Raji (cell line): ENCODE data around the gene ADGRD1.

ENCODE experiments used
- POLR2A ChIP-seq: IDR thresholded peaks from 2 replicates; pipeline ENCODE4 v1.6.1; 2011; ENCODE audit warnings: low read depth, low read length, control low read depth; ENCODE audit not compliant: insufficient read depth

The ADGRD1 gene

DNA sequence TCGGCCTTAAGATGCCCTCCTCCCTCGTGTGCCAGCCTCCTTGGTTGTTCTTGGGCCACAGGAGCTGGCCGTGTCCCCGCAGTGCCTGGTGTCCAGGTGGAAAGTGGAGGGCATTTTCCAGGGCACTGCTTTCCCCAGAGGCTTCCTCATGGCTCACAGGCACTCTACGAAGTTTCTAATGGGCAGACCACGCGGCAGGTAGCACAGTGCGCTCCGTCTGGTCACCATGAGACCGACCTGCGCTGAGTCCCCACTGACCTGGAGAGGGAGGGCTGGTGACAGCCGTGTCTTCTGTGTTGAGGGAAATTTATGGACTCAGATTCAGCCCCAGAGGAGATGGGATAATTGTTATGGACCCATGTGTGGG, 186.3 kb downstream of the ADGRD1 start:
- TF ChIP-seq POLR2A: no peak

DNA sequence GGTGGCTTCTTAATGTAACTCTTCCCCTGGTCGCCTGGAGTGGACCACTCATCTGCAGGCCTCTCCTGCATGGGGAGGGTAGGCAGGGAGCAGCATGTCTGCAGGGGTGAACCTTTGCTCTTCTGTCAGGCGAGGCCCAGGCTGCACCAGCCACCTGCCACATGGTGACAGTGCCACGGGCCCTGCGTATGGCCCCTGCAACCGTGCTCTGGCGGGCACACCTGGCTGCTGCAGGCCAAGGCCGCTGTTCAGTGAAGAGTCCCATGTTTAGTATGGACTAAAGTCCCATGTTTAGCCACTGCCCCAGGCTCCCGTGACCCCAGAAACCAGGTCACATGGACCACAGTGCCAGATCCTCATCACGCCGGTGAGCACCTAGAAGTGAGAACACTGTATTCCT, 187.0 kb downstream of the ADGRD1 start:
- TF ChIP-seq POLR2A: no peak

DNA sequence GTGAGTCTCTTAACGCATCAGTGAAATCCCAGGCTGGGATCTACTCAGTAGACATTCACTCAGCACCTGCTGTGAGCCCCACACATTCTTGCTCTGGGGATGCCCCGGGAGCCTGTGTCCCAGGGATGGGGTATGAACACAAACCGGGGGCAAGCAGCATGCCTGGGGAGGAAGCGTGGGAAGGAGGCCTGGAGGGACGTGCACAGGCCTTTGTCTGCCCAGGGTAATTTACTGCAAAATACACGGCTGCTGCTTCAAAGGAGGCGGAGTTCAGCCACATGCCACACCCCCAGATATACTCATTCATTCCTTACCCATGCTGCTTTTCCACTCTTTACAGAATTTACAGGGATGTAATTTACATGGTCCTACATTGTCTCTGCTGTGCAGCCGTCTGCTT, 187.8 kb downstream of the ADGRD1 start:
- no peak for TF ChIP-seq POLR2A

DNA sequence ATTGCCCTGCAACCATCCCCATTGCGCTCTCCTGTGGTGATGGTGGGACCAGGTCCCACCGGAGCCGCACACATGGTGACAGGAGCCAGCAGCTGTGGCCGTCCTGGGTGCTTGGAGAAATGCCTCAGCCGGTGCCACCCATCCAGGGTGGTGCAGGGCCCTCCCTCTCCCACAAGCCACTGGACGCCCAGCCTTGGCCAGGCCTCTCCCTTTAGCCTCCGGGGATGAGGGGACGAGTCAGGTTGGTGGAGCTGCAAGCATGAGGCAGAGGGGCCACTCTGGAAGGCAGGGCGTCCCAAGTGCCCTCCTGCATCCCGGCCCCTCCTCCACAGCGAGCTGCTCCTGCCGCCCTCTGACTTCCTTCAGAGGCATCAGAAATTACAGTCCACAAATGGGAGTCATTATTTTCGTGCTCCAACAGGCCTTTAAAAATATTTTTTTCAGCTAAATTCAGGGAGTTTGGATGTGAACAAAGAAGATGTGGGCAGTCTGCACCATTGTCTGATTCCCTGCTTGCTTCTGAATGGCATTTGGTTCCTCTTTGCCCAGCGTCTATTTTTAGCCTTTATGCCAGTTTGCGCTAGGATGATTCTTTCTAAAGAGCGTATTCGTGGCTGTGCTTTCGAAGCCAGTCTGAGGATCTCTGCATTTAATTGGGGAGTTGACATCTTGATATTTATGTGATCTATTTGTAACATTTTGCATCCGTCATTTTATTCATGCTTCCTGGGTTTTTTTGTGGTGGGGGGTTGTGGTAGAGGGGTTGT, 189.4 kb downstream of the ADGRD1 start:
- TF ChIP-seq POLR2A: no peak

DNA sequence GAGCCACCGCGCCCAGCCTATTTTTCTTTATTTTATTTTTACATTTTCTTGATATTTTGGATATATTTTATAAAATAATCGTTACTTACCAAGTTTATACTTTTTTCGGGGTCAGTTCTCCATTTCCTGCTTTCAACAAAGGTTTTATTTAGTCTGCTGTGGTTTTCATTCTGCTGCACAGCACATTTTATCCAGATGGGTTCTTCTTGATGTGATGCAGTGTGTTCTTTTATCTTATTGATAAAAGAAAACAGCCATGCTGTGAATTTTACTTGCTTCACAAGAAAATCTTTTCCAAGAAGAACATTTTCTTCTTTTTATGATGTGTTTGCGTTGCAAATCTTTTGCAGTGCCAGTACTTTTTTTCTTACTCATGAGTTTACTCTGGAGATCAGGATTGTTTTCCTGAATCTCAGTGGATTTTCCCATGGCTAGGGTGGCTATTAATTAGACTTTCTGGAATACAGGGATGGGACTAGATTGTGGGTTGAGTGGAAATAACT, 192.5 kb downstream of the ADGRD1 start:
- no peak for TF ChIP-seq POLR2A

DNA sequence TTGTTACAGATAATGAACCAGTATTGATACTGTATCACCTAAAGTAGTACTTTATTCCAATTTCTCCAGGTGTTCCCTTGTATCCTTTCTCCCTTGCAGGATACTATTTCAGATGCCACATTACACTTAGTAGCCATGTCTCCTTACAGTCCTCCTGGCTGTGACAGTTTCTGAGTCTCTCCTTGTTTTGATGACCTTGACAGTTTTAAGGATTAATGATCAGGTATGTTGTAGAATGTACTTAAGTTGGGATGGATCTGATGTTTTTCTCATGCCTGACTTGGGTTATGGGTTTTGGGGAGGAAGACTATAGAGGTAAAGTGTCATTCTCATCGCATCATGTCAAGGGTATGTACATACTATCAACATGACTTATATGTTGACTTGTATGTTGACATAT, 193.6 kb downstream of the ADGRD1 start:
- no peak for TF ChIP-seq POLR2A

DNA sequence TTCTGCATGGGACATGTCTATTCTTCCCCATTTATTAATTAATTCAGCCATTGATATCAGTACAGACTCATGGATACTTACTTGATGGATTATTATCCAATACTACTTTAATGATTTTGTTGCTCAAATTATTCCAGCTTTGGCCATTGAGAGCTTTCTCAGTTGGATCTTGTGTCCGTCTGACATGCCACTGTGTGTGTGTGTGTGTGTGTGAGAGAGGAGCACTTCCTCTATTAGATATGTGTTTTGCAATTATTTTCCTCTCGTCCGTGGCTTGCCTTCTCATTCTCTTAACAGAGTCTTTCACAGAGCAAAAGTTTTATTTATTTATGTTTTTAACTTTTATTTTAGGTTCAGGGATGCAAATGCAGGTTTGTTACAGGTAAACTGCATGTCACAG, 194.2 kb downstream of the ADGRD1 start:
- TF ChIP-seq POLR2A: no peak

DNA sequence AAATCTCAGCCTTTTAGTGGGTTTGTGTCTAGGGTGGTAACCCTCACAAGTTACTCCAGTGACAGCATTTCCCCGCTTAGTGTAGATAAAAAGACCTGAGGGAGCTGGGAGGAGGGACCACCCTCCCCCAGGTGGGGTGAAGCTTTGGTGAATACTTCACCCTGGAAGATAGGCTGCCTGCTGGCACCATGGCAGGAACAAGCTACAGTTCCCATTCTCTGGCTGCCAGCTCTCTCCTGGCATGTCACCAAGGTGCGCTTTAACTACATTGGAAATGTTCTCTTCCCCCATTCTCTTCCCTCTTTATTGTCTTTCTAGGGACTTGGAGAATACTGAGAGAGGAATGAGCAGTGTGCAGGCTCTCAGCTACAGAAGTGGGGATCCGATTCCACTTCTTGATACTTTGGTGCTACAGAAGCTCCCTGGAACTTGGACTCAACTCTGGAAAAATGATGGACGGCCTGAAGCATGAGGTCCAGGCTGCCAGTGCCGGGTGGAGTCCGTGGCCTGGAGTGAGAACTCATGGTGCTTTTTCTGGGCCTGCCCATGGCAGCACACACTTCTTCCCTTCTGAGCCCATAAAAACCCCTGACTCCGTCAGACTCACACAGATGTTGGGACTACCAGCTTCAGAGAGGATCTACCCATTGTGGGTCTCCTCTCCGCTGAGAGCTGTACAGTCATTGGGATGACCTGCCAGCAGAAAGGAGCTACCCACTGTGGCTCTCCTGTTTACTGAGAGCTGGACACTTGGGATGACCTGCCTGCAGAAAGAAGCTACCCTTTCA, 198.0 kb downstream of the ADGRD1 start:
- TF ChIP-seq POLR2A: no peak

DNA sequence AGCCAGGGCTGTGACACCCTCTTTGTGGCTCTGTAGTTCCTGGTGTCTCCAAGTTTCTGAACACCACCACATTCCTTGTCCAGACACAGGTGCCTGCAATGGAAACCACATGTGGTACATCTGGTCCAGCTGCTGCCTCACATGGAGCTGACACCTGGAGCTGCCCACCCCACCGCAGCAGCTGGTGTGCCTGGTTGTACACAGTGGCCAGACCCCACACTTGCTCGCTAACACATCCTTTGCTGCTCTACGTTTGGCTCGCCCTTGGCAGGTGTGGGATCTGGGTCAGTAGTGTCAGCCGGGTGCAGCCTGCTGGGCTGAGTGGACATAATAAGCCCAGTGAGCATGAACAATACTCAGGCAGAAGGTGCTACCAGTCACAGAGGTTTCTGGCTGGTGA, 198.9 kb downstream of the ADGRD1 start:
- no peak for TF ChIP-seq POLR2A

DNA sequence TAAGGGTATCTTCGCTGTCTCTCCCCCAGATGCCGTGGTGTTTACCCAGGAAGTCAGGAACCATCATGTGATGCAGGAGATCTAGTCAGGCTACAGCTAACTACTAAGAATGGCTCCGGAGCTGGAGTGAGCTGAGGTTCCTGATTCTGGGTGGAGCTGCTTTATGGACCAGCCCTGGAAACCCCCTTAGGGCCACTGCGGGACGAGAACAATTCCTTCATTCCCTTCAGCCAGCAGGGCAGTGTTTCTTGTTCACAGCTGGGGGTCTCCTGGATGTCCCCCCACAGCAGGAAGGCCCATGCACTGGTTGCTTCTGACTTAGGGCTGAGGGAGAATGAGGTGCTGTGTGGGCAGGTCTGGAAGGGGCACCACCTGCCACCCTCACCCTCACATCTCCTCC, 199.3 kb downstream of the ADGRD1 start:
- no peak for TF ChIP-seq POLR2A

DNA sequence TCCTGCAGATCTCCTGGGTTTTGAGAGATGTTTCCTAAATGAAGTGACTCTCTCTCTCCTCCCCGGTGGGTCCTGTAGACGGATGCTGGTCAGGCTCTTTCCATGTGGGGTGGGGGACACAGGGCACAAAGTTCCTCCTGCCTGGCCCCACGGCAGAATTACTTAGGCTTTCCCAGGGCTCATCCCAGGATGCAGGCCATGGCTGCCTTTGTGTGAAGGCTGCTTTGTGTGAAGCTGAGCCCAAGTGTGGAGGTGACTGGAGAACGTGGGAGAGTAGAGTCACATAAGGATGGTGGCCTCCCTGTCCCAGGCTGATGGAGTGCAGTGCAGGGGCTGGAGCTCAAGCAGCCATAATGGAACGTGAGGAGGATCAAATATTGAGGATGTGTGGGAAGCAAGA, 200.2 kb downstream of the ADGRD1 start:
- TF ChIP-seq POLR2A: no peak

DNA sequence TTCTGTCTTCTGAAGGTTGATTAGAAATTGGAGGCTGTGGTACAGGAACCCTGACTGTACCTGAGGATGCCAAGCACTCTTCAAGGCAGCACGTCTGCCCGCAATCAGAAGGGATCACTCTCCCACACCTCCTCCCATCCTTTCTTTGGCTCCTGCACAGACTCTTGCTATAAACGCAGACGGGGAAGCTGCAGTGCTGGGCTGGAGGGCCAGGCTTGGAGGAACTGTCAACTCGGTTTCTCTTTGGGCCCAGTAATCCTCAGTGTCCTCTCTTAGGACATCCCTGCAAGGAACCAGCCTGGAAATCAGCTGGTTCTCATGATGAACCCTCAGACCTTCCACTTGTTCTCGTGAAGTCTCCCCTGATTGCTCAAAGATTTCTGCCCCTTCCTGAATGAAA, 201.4 kb downstream of the ADGRD1 start:
- no peak for TF ChIP-seq POLR2A

DNA sequence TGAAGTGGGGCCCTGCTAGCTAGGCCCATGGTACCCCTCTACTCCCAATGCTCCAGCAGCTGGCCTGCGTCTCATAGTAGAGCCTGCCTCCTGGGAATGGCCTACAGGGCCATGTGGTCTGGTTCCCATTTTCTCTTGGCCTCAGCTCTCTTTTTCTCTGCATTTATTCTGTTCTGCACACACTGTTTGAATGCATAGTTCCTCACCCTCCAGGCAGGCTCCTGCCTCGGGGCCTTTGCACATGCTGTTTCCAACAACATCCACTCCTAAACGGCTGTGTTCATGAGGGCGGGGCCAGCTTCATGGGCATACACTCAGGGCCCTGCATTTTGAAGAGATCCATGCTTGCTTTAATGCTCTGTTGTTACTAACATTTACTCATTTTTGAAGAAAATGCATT, 204.0 kb downstream of the ADGRD1 start:
- TF ChIP-seq POLR2A: no peak

DNA sequence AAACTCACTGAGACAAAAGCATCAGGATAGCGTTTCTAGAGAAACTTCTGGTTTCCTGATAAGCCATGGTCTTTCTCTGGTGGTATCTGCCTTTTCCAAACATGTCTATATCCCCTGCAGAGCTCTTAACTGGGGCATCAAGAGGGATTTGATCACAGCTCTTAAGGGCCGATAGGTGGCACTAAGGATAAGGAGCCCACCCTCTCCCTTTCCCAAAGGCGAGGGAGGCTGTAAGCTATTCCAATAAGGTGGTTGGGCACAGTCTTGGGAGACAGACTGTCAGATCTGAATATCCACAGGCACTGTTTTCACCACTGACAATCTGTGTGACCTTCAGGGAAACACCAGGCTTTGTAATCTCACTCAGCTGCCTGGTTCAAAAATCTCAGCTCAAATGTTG, 206.0 kb downstream of the ADGRD1 start:
- TF ChIP-seq POLR2A: no peak

DNA sequence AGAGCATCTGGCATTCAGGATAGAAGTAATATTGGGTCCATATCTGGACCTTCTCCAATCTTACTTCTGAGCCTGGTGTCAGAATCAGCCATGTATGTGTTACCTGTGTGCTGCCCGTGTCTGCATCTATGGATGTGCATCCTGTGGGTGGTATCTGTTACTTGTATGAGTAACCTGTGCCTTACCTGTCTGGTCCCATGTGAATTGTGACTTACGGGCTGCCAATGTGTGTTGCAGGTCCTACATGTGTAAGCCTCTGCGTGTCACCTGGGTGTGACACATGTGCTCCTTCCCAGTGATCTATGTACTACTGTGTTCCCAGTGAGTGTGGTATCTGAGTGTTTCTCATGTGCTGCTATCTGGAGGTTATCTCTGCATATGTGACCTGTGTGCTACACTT, 208.4 kb downstream of the ADGRD1 start:
- TF ChIP-seq POLR2A: no peak

DNA sequence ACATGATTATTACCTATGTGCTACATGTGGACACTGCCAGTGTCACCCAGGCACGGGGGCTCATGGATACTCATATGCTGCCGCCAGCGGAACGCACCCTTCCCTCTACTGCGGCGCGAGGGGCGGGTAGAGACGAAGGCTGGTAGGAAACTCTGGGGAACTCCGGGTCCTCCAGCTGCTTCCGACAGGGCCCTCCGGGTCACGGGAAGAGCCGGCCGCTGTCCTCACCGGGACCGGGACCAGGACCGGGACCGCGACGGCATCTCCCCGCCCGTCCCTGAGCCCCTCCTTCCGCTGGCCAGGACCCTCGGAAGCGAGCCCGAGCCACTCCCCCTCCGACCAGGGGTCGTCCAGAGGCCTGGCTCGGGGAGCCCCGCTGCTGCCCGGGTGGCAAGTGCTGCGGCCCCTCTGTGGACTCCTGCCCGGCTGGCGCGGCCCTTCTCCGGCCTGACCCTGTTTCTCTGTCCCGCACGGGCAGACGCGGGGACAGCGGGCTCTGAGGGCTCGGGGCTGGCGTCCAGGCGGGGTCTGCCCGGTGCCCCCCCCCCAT, 209.6 kb downstream of the ADGRD1 start:
- TF ChIP-seq POLR2A: no peak

DNA sequence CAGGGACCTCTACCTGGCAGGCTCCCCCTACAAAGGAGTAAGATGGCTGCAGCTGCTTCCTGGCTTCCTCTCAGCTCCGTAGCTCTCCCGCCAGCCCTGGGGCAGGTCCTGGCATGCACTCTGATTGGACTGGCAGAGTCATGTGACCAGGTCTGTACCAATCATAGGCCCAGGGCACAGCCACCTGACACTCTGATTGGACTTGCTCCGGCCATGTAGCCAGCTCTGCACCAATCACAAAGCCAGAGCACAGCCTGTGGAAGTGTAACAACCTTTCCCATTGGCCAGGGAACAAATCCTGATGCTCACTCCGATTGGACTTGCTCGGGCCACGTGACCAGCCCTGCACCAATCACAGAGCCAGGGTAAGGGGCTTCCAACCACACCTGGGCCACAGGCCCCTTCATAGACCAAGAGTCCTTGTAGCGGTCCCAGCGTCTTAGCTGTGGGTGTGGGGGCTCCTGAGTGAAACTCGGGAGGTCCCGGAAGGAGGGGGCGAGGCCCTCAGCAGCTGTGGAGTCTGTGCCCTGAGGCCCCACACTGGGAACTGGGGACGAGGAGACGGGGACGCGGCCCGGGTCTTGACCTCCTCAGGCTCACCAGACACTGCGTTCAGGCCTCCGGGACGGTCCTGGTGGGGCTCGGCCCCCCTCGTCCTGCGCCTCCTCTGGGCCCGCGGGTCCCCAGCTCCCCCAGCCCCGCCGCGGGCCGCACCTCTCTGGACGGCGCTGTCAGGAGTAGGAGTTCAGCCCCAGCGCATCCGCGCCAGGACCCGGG, 210.6 kb downstream of the ADGRD1 start:
- no peak for TF ChIP-seq POLR2A
